Nephron (organoid): Measurements from ENCODE around the gene ETFBKMT.
"Not testable (repeated sequence)": the region's sequence is repeated elsewhere in the genome, so short reads cannot be mapped to it uniquely, and the experiment has no call there.

ENCODE experiments used
- H3K27ac Mint-ChIP-seq, 3 experiments: 2 replicates each; pipeline ENCODE4 v1.8.0; 2020; ENCODE audit warnings: mixed read lengths in 3 of 3, mild to moderate bottlenecking in 2 of 3, moderate library complexity in 1 of 3
- H3K27me3 Mint-ChIP-seq: 2 replicates; pipeline ENCODE4 v1.8.0; 2021; ENCODE audit warnings: low read depth, mild to moderate bottlenecking, moderate library complexity, mixed read lengths
- H3K36me3 Mint-ChIP-seq: 2 replicates; pipeline ENCODE4 v1.8.0; 2020; ENCODE audit warnings: low read depth, mixed read lengths
- H3K4me1 Mint-ChIP-seq: 2 replicates; pipeline ENCODE4 v1.8.0; 2020; ENCODE audit warnings: mixed read lengths
- H3K4me3 Mint-ChIP-seq, 3 experiments: 2 replicates each; pipeline ENCODE4 v1.8.0; 2020; ENCODE audit warnings: mild to moderate bottlenecking in 3 of 3, mixed read lengths in 3 of 3, moderate library complexity in 2 of 3
- H3K9me3 Mint-ChIP-seq: 2 replicates; pipeline ENCODE4 v1.8.0; 2020; ENCODE audit warnings: mixed read lengths
- TF ChIP-seq, protein P1 (sequence below), 3 experiments: fragments of 200-600 bp; sonication (generic); IDR thresholded peaks; one replicate each; pipeline ENCODE4 v1.5.0; 2021; ENCODE audit warnings: antibody characterized with exemption in 3 of 3; ENCODE audit not compliant: unreplicated experiment in 3 of 3

ETFBKMT gene

DNA sequence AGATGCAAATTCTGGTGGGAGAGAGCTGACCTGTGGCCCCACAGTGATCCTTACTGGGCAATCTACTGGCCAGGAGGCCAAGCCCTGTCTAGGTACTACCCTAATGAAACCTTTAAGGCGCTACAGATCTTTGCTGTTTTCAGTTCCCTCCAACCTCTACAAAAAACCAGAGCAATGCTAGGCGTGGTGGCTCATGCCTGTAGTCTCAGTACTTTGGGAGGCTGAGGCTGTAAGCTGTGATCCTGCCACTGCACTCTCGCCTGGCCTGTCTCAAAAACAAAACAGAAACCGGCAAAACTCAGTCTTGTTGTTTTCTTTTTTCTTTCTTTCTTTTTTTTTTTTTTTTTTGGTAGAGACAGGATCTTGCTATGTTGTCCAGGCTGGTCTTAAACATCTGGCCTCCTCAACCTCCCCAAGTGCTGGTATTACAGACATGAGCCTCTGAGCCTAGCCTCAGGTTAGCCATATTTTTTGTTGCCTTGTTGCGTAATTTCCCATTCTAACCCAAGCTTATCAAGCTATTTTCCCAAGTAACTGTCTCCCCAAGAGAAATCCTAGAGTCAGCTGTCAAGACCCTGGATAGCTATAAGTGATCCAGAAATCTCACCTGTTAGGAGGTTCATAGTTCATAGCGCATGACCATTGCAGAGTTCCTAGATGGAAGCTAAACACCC is 2.8 kb downstream of the ETFBKMT start:
- Mint-ChIP-seq H3K27ac (no peak overlapping the region), H3K4me1 (peaks cover 9% of the 10 kb centered on the region), H3K9me3 (peaks cover 10% of the 10 kb centered on the region), H3K4me3 (peak overlapping the region in 2 of 3 experiments; percentile 53 to 69), H3K27me3 (no peaks in the 10 kb centered on the region), H3K36me3 (peaks cover 23% of the 10 kb centered on the region)
- TF ChIP-seq, protein P1, sequence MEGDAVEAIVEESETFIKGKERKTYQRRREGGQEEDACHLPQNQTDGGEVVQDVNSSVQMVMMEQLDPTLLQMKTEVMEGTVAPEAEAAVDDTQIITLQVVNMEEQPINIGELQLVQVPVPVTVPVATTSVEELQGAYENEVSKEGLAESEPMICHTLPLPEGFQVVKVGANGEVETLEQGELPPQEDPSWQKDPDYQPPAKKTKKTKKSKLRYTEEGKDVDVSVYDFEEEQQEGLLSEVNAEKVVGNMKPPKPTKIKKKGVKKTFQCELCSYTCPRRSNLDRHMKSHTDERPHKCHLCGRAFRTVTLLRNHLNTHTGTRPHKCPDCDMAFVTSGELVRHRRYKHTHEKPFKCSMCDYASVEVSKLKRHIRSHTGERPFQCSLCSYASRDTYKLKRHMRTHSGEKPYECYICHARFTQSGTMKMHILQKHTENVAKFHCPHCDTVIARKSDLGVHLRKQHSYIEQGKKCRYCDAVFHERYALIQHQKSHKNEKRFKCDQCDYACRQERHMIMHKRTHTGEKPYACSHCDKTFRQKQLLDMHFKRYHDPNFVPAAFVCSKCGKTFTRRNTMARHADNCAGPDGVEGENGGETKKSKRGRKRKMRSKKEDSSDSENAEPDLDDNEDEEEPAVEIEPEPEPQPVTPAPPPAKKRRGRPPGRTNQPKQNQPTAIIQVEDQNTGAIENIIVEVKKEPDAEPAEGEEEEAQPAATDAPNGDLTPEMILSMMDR (IDR thresholded peaks at IDR 0.05; ENCODE audit: unreplicated experiment in 3 of 3), result no peak

GRCh38 chr12:31663576-31663975 is 4.1 kb downstream of the ETFBKMT start:
- peaks cover 10% of the 10 kb centered on the region for H3K9me3 Mint-ChIP-seq
- H3K4me3 Mint-ChIP-seq, result peak overlapping the region in 2 of 3 experiments; percentile 2 to 11
- no peaks in the 10 kb centered on the region for H3K27me3 Mint-ChIP-seq
- peaks cover 28% of the 10 kb centered on the region for H3K36me3 Mint-ChIP-seq
- H3K4me1 Mint-ChIP-seq, result peaks cover 5% of the 10 kb centered on the region
- TF ChIP-seq, protein P1 (IDR thresholded peaks at IDR 0.05; ENCODE audit: unreplicated experiment in 3 of 3), result no peak
- H3K27ac Mint-ChIP-seq, result peak overlapping the region in 1 of 3 experiments; percentile 40

- no peaks in the 10 kb centered on the region for H3K27me3 Mint-ChIP-seq
- peaks cover 5% of the 10 kb centered on the region for H3K4me1 Mint-ChIP-seq
- H3K27ac Mint-ChIP-seq, result peak overlapping the region in 1 of 3 experiments; percentile 40
- peak overlapping the region; percentile 2 to 14 (median 11) for H3K4me3 Mint-ChIP-seq
- H3K9me3 Mint-ChIP-seq, result peaks cover 14% of the 10 kb centered on the region
- peaks cover 32% of the 10 kb centered on the region for H3K36me3 Mint-ChIP-seq
- TF ChIP-seq, protein P1 (IDR thresholded peaks at IDR 0.05; ENCODE audit: unreplicated experiment in 3 of 3), result no peak
Measured at GRCh38 chr12:31664038-31664437, 4.5 kb downstream of the ETFBKMT start.

DNA sequence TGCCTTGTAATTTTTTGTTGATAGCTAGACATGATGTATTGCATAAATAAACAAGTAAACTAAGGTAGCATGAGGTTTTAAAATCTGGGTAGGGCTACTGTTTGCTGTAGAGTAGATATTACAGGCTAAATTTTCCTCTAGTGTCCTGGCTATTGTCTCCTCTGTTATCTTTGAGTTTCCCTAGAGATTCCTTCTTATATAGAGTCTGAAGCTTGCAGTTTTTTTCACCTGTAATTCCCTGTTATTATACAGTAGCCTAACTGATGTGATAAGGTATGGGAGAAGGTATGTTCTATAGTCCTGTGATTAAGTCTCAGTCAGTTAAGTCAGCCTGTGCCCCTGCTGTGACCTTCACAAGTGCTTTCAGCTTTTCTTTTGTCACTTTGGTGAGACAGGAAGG is 9.5 kb downstream of the ETFBKMT start:
- H3K9me3 Mint-ChIP-seq, result peaks cover 15% of the 10 kb centered on the region
- no peak overlapping the region for H3K27ac Mint-ChIP-seq
- peaks cover 58% of the 10 kb centered on the region for H3K36me3 Mint-ChIP-seq
- H3K4me1 Mint-ChIP-seq, result no peaks in the 10 kb centered on the region
- no peak overlapping the region for H3K4me3 Mint-ChIP-seq
- H3K27me3 Mint-ChIP-seq, result no peaks in the 10 kb centered on the region
- TF ChIP-seq, protein P1 (IDR thresholded peaks at IDR 0.05; ENCODE audit: unreplicated experiment in 3 of 3), result no peak

GRCh38 chr12:31669582-31669981 is 10.1 kb downstream of the ETFBKMT start:
- peaks cover 58% of the 10 kb centered on the region for H3K36me3 Mint-ChIP-seq

GRCh38 chr12:31672521-31672920 is 13.0 kb downstream of the ETFBKMT start:
- H3K27ac Mint-ChIP-seq, result no peak overlapping the region
- H3K27me3 Mint-ChIP-seq, result no peaks in the 10 kb centered on the region
- peaks cover 5% of the 10 kb centered on the region for H3K9me3 Mint-ChIP-seq
- TF ChIP-seq, protein P1 (IDR thresholded peaks at IDR 0.05; ENCODE audit: unreplicated experiment in 3 of 3), result no peak
- peaks cover 59% of the 10 kb centered on the region for H3K36me3 Mint-ChIP-seq
- H3K4me3 Mint-ChIP-seq, result no peak overlapping the region
- no peaks in the 10 kb centered on the region for H3K4me1 Mint-ChIP-seq

More at GRCh38 chr12:31669582-31669981, 10.1 kb downstream of the ETFBKMT start:
- not testable (repeated sequence) for H3K27me3 Mint-ChIP-seq, H3K27ac Mint-ChIP-seq, H3K4me3 Mint-ChIP-seq, H3K4me1 Mint-ChIP-seq
- peaks cover 15% of the 10 kb centered on the region for H3K9me3 Mint-ChIP-seq
